HPDE6-E6E7 (cell line): ENCODE results near the gene FOCAD.
"Not testable (repeated sequence)": the region's sequence is repeated elsewhere in the genome, so short reads cannot be mapped to it uniquely, and the experiment has no call there.

Experiments
- DNase-seq: peaks from one replicate; pipeline ENCODE4 v3.0.0; 2011; ENCODE audit warnings: missing footprints; ENCODE audit errors: extremely low spot score

The FOCAD gene

GRCh38 chr9:20962536-20963225 is 278.6 kb downstream of the FOCAD start:
- no peak for DNase-seq

- no peak for DNase-seq
Measured at GRCh38 chr9:20972684-20973083, 288.6 kb downstream of the FOCAD start.

GRCh38 chr9:20973246-20973947 is 289.3 kb downstream of the FOCAD start:
- DNase-seq: not testable (repeated sequence)

GRCh38 chr9:20974191-20974938 is 290.3 kb downstream of the FOCAD start:
- DNase-seq: not testable (repeated sequence)

GRCh38 chr9:20978249-20978648 is 294.2 kb downstream of the FOCAD start:
- DNase-seq: no peak

- DNase-seq: no peak
Measured at GRCh38 chr9:20980832-20981455, 296.9 kb downstream of the FOCAD start.

GRCh38 chr9:20981486-20981885 is 297.4 kb downstream of the FOCAD start:
- DNase-seq: no peak

GRCh38 chr9:20984506-20984905 is 300.4 kb downstream of the FOCAD start:
- no peak for DNase-seq

GRCh38 chr9:20985851-20986600 is 302.0 kb downstream of the FOCAD start:
- DNase-seq: no peak

- DNase-seq: no peak
Measured at GRCh38 chr9:20987521-20987920, 303.5 kb downstream of the FOCAD start.

- DNase-seq: no peak
Measured at GRCh38 chr9:20988061-20988460, 304.0 kb downstream of the FOCAD start.

GRCh38 chr9:20988671-20989315 is 304.7 kb downstream of the FOCAD start:
- DNase-seq: no peak

- no peak for DNase-seq
Measured at GRCh38 chr9:20989923-20990341, 305.9 kb downstream of the FOCAD start.

- DNase-seq: no peak
Measured at GRCh38 chr9:20990867-20991266, 306.8 kb downstream of the FOCAD start.

- DNase-seq: no peak
Measured at GRCh38 chr9:20994486-20994885, 310.4 kb downstream of the FOCAD start.

- no peak for DNase-seq
Measured at GRCh38 chr9:20995616-20996015, 311.6 kb downstream of the FOCAD start.

- no peak for DNase-seq
Measured at GRCh38 chr9:20996809-20997208, 312.8 kb downstream of the FOCAD start.

- DNase-seq: no peak
Measured at GRCh38 chr9:20997503-20998076, 313.5 kb downstream of the FOCAD start.

- DNase-seq: no peak
Measured at GRCh38 chr9:21001581-21001980, 317.5 kb downstream of the FOCAD start.

- no peak for DNase-seq
Measured at GRCh38 chr9:21002040-21002439, 318.0 kb downstream of the FOCAD start.
